Activated gamma-delta T cell (primary cell): Measurements from ENCODE around the gene ATP10A.
"Not testable (repeated sequence)": the region's sequence is repeated elsewhere in the genome, so short reads cannot be mapped to it uniquely, and the experiment has no call there.

Experiments
- DNase-seq: peaks from one replicate; lab custom pipeline; 2025; lab: John Stamatoyannopoulos, UW

ATP10A gene

DNA sequence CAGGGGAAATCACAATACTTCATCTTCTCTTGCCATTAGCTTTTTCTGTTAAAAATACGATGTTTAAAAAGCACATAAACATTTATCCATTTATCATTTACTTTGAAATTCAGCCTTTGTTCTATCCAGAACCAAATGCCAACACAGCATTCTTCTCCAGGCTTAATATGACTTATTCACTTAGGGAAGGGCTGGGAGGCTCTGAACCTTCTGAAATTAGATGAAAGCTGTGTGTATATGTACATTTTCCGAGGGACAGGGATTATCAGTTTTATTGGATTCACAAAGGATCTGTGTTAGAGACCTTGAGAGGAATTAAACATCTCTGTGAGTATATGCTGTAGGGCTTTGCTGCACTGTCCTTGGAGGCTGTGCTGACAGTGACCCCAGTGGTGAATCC is 213.7 kb downstream of the ATP10A start:
- no peak for DNase-seq

DNA sequence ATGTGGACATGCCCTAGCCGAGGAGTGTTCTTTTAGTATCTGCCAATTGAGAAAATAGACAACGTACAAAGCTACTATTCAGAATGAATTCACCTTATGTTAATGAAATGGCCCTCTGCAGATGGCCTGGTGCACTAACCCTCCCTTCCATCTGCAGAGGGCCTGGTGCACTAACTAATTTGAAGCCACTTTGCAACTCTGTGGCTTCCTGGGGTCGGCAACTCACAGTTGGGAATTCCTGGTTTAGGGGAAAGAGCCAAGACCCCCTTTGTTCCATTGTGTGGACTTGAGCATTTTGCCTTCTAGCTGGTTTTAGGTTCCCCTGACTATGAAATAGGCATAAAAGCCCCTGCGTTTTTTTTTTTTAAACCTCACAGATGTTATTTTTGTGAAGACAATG is 220.0 kb downstream of the ATP10A start:
- DNase-seq, result no peak

DNA sequence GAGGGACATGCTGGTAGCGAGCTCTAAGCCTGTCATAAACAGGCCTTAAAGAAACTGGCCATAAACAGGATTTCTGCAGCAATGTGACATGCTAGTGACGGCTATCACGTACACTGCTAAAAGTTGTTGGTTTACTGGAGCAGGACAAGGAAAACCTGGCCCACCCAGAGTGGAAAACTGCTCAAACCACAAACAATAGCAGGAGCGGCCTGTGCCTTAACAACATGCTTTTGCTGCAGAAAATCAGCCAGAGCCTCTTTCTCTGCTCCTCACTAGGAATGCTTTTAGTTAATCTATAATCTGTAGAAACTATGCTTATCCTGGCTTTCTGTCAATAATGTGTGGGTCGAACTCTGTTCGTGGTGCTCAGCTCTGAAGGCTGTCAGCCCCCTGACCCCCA is 221.4 kb downstream of the ATP10A start:
- no peak for DNase-seq

DNA sequence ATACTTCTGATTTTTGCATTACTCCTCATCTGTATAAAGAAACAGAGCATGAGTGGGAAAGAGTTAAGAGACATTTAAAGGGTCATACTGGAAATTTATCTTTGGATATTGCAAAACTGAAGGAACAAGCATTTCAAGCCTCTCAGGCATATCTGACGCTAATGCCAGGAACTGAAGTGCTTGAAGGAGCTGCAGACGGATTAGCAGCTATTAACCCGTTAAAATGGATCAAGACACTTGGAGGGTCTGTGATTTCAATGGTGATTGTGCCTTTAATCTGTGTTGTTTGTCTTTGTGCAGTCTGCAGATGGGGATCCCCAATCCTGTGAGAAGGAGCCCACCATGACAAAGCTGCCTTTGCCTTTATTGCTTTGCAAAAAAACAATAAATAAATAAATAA is 221.8 kb downstream of the ATP10A start:
- no peak for DNase-seq

DNA sequence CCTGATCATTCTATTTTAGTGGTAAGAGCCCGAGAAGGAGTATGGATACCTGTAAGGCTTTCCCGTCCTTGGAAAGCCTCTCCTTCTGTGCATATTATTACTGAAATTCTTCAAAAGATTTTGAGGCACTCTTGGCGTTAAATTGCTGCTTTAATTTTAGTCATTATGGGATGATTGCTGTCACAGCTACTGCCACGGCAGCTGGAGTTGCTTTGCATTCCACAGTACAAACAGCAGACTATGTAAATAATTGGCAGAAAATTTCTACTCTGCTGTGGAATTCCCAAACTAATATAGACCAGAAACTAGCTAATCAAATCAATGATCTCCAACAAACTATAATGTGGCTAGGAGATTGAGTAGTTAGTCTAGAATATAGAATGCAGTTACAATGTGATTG is 222.2 kb downstream of the ATP10A start:
- DNase-seq, result not testable (repeated sequence)

DNA sequence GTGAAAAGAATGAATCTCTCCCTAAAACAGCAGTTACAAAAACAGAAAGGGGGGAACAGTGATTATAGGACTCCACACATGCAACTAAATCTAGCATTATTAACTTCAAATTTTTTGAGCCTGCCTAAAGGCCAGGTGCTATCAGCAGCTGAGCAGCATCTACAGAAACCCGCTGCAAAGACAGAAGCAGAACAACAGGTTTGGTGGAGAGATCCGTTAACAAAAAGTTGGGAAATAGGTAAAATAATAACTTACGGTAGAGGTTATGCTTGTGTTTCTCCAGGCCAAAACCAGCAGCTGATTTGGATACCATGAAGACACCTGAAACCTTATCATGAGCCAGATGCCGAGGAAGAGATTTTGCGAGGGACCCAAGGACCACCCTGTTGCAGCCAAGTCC is 222.7 kb downstream of the ATP10A start:
- DNase-seq, result no peak

DNA sequence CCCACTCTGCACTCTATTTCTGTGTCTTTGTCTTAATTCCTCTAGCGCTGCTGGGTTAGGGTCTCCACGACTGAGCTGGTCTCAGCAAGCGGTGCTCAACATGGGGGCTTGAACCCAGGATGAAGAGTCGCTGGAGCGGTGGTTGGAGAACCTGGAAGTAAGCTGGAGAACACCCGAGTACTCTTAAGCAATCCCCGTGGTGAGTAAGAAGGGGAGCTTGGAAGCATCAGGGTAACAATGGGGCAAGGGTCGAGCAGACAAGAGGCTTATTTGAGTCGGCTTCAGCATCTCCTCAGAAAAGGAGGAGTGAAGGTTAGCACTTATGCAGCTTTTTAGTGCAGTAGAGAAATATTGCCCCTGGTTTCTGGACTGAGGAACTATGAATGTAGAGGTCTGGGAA is 226.6 kb downstream of the ATP10A start:
- DNase-seq, result not testable (repeated sequence)

DNA sequence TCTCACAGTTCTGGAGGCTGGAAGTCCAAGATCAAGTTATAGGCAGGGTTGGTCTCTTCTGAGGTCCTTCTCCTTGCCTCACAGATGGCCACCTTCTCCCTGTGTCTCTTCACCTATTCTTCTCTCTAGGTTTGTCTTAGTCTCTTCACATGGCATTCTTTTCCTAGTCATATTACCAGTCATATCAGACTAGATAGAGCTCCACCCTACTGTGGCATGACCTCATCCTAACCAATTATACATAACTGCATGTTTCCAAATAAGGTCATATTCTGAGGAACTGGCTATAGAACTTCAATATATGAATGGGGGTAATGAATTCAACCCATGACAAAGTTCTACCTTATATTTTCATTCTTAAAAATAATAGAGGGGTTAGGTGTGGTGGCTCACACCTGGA is 227.9 kb downstream of the ATP10A start:
- no peak for DNase-seq

DNA sequence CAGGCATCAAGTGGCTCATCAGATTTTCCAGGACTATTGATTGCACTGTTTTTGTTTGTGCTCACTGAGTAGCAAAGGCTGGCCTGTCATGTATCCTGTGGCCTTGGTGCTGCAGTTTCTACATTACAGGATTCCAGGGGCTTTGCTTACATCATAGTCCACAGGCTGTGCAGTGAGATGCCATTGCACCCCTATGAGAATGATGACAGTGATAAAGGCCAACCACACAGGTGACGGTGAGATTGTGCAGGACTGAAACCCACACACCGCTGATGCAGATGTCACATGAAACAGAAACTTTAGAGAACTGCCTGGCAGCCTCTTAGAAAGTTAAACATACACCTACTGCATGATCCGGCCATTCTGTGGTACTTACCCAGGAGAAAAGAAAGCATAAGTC is 229.3 kb downstream of the ATP10A start:
- DNase-seq, result no peak

DNA sequence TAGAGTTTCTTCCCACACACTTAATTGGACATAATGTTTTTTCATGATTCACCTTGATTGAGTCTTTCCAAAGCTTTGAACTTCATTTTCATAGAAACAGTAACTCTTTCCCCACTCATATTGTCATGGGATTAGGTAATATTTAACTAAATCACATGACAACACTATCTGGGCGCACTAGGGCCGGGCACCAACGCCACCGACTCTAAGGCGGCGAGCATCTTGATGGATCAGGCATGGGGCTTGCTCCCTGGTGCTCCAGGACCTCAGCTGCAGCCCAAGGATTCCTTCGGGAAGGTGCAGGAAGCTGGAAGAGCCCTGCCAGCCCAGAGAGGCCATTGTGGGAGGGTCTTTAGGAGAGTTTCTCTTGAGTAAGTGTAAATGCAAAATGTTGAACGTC is 231.2 kb downstream of the ATP10A start:
- DNase-seq, result no peak
